Hepatocyte (in vitro differentiated cells): ENCODE results near the gene POLG2.

Experiments
- EZH2 ChIP-seq: fragments of 200-600 bp; sonication (generic); IDR thresholded peaks from 2 replicates; pipeline ENCODE4 v1.6.1; 2016; ENCODE audit warnings: antibody characterized with exemption, mild to moderate bottlenecking, borderline replicate concordance
- EZH2phosphoT487 ChIP-seq: fragments of 200-600 bp; sonication (generic); IDR thresholded peaks from one replicate; pipeline ENCODE4 v1.6.1; 2018; ENCODE audit warnings: antibody characterized with exemption, mild to moderate bottlenecking, low read depth, moderate library complexity; ENCODE audit not compliant: unreplicated experiment, severe bottlenecking
- TF ChIP-seq, protein P1 (sequence below): fragments of 200-600 bp; sonication (generic); IDR thresholded peaks from 2 replicates; pipeline ENCODE4 v1.5.1; 2016; ENCODE audit warnings: antibody characterized with exemption, mild to moderate bottlenecking; ENCODE audit not compliant: poor library complexity

DNA sequence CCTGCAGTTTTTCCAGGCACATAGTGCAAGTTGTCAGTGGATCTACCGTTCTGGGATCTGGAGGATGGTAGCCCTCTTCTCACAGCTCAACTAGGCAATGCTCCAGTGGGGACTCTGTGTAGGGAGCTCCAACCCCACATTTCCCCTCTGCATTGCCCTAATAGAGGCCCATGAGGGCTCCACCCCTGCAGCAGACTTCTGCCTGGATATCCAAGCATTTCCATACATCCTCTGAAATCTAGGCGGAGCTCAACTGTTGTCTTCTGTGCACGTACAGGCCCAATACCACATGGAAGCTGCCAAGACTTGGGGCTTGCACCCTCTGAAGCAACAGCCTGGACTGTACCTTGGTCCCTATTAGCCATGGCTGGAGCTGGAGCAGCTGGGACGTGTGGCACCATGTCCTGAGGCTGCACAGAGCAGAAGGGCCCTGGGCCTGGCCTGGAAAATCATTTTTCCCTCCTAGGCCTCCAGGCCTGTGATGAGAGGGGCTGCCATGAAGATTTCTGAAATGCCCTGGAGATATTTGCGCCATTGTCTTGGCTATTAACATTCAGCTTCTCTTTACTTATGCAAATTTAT, 58.8 kb downstream of the POLG2 start:
- TF ChIP-seq, protein P1, sequence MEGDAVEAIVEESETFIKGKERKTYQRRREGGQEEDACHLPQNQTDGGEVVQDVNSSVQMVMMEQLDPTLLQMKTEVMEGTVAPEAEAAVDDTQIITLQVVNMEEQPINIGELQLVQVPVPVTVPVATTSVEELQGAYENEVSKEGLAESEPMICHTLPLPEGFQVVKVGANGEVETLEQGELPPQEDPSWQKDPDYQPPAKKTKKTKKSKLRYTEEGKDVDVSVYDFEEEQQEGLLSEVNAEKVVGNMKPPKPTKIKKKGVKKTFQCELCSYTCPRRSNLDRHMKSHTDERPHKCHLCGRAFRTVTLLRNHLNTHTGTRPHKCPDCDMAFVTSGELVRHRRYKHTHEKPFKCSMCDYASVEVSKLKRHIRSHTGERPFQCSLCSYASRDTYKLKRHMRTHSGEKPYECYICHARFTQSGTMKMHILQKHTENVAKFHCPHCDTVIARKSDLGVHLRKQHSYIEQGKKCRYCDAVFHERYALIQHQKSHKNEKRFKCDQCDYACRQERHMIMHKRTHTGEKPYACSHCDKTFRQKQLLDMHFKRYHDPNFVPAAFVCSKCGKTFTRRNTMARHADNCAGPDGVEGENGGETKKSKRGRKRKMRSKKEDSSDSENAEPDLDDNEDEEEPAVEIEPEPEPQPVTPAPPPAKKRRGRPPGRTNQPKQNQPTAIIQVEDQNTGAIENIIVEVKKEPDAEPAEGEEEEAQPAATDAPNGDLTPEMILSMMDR = no peak
- TF ChIP-seq EZH2 (no peak), EZH2phosphoT487 (no peak)
